ENCODE measurements around the gene VPS8. TPM values are rescaled to one million over a fixed set of nuclear protein-coding genes. Genes with fewer than 3 reads are reported as not detected.

Gene VPS8
- total and polyA plus RNA-seq, 9 of the 15 experiments (the other 6 are each of a cell fraction or from before 2014, with no cell fraction given), result 7.2 to 41.0 (median 28.3) TPM

- TF ChIP-seq ETS2 (tag; IDR thresholded peaks at IDR 0.05; ENCODE audit: borderline replicate concordance, poor library complexity, severe bottlenecking) (no peak), POU5F1 (IDR thresholded peaks at IDR 0.05; ENCODE audit: borderline replicate concordance, low read depth, low read length, partially characterized antibody) (no peak)
Measured at GRCh38 chr3:184814214-184814613, 2.2 kb downstream of the VPS8 start (continued).

- intact Hi-C loops (cut with micrococcal nuclease) (no loop called here), in situ Hi-C loops (cut with MboI) (no loop called here)
- ChIA-PET POLR2A (interaction anchor here (0.5 kb wide), 1 partner anchor 211 kb away, joined by 3 read pairs; no protein-coding TSS in a partner anchor), CTCF (ENCODE audit: low intra/inter-chr PET ratio) (no interaction called here)
- ATAC-seq (no peak), DNase-seq (ENCODE audit: extremely low read depth in 1 of 4, low spot score in 3 of 4) (no peak), FAIRE-seq (no peak)
- no TSS peak for BruUV-seq (replicated peaks)
- no peak overlapping the region for H3K4me3 ChIP-seq
- no peaks in the 10 kb centered on the region for H3K27me3 ChIP-seq (ENCODE audit: control insufficient read depth in 2 of 2, insufficient read depth in 2 of 2, low read length in 2 of 2)
- peaks cover 5 to 6% of the 10 kb centered on the region in 2 experiments; a peak in 3 of 5 replicates for H3K4me1 ChIP-seq (replicated peaks in 1 of 2; ENCODE audit: control insufficient read depth in 2 of 2, insufficient read depth in 2 of 2, low read length in 2 of 2)
- H3K79me2 ChIP-seq (ENCODE audit: control insufficient read depth, insufficient read depth, low read length), result peaks cover 28% of the 10 kb centered on the region
- no peak for TF ChIP-seq NFRKB (IDR thresholded peaks at IDR 0.05; ENCODE audit: low read depth)
- TF ChIP-seq FOSL1 (tag; conservative IDR thresholded peaks at IDR 0.05), result peak; percentile 52; the same call in 1 of the 2 replicates
- peak; percentile 38; the same call in 1 of the 2 replicates for TF ChIP-seq ATF3 (IDR thresholded peaks at IDR 0.05)
- TF ChIP-seq ATF3 (CRISPR knock-in tag; conservative IDR thresholded peaks at IDR 0.05), result no peak
- TF ChIP-seq CTCF (IDR thresholded peaks at IDR 0.05 in 2 of 3, conservative IDR thresholded peaks at IDR 0.05 in 1 of 3; ENCODE audit: insufficient read depth in 2 of 3, low read depth in 1 of 3, low read length in 3 of 3), result no peak
- no peak for TF ChIP-seq CEBPG (CRISPR knock-in tag; IDR thresholded peaks at IDR 0.05)
- TF ChIP-seq CEBPG (tag; conservative IDR thresholded peaks at IDR 0.05 in 1 of 2, IDR thresholded peaks at IDR 0.05 in 1 of 2), result no peak
- TF ChIP-seq ZNF197 (CRISPR knock-in tag; IDR thresholded peaks at IDR 0.05; ENCODE audit: low read depth), result no peak
- TF ChIP-seq ZNF445 (CRISPR knock-in tag; IDR thresholded peaks at IDR 0.05; ENCODE audit: low read depth), result no peak
- TF ChIP-seq RBM17 (IDR thresholded peaks at IDR 0.05; ENCODE audit: borderline replicate concordance, low read depth, low read length), result no peak
- TF ChIP-seq ZNF436 (CRISPR knock-in tag; IDR thresholded peaks at IDR 0.05), result no peak
- H2AFZ ChIP-seq (ENCODE audit: low read depth, low read length), result no peak overlapping the region
- no peaks in the 10 kb centered on the region for H3K9me3 ChIP-seq (replicated peaks; ENCODE audit: control insufficient read depth, insufficient read depth, low read depth, low read length)
- 45% methylated on average over 7 of the region's 7 CpGs for WGBS (ENCODE audit: insufficient coverage, low coverage, missing lambda C conversion rate)
- H4K20me1 ChIP-seq (replicated peaks; ENCODE audit: control insufficient read depth, insufficient read depth, low read length), result 0 out of 2 replicates have a peak, but pooled peaks cover 3% of the 10 kb centered on the region
- no peak overlapping the region for H3K9ac ChIP-seq (ENCODE audit: insufficient read depth in 1 of 2, low read depth in 2 of 2, low read length in 2 of 2)
- no peak overlapping the region for H3K4me2 ChIP-seq (ENCODE audit: insufficient read depth, low read length)
- no peak overlapping the region for H3K27ac ChIP-seq (ENCODE audit: extremely low read depth, low read depth, low read length)
- H3K36me3 ChIP-seq (ENCODE audit: control insufficient read depth, insufficient read depth, low read length), result no peaks in the 10 kb centered on the region; the same call in 1 of the 3 replicates
- H3K9me1 ChIP-seq (ENCODE audit: control insufficient read depth, insufficient read depth, low read length), result no peaks in the 10 kb centered on the region
Measured at GRCh38 chr3:184815046-184815930, 3.3 kb downstream of the VPS8 start.

Data from K562 (cell line).